Progenitor cell of endocrine pancreas (in vitro differentiated cells): ENCODE results near the gene FUT8. TPM values are rescaled to one million over a fixed set of nuclear protein-coding genes. Genes with fewer than 3 reads are reported as not detected.

ENCODE experiments used
- DNase-seq: peaks from one replicate; pipeline ENCODE4 v3.0.0; 2021; ENCODE audit warnings: low spot score; ENCODE audit not compliant: unreplicated experiment
- H3K27ac Mint-ChIP-seq: 2 replicates; pipeline ENCODE4 v1.8.0; 2021; ENCODE audit warnings: mild to moderate bottlenecking, moderate library complexity, mixed read lengths
- H3K27me3 Mint-ChIP-seq: 2 replicates; pipeline ENCODE4 v1.8.0; 2021; ENCODE audit warnings: mixed read lengths
- H3K36me3 Mint-ChIP-seq: 2 replicates; pipeline ENCODE4 v1.8.0; 2022; ENCODE audit warnings: mixed read lengths; ENCODE audit not compliant: insufficient read depth
- H3K4me1 Mint-ChIP-seq: 2 replicates; pipeline ENCODE4 v1.8.0; 2021; ENCODE audit warnings: low read depth, mixed read lengths
- H3K4me3 Mint-ChIP-seq: 2 replicates; pipeline ENCODE4 v1.8.0; 2021; ENCODE audit warnings: low read depth, mild to moderate bottlenecking, moderate library complexity, mixed read lengths
- H3K9me3 Mint-ChIP-seq: 2 replicates; pipeline ENCODE4 v1.8.0; 2021; ENCODE audit warnings: low read depth, mixed read lengths
- CTCF ChIP-seq: fragments of 200-600 bp; sonication (generic); IDR thresholded peaks from one replicate; pipeline ENCODE4 v1.5.0; 2021; ENCODE audit warnings: antibody characterized with exemption, mild to moderate bottlenecking; ENCODE audit not compliant: unreplicated experiment
- total RNA-seq: library from RNA; stranded (reverse); gene quantifications from 2 replicates; pipeline ENCODE4 v1.2.1, GENCODE V29; 2021

Gene FUT8
- total RNA-seq, 1 donor from 2014 or later, result 38.8 TPM

- no peak for DNase-seq
- no peak overlapping the region for H3K4me3 Mint-ChIP-seq
- H3K4me1 Mint-ChIP-seq, result peaks cover 3% of the 10 kb centered on the region
- H3K27me3 Mint-ChIP-seq, result no peaks in the 10 kb centered on the region
- no peak overlapping the region for H3K27ac Mint-ChIP-seq
- H3K36me3 Mint-ChIP-seq, result no peaks in the 10 kb centered on the region
- no peaks in the 10 kb centered on the region for H3K9me3 Mint-ChIP-seq
- TF ChIP-seq CTCF, result no peak
Observed at GRCh38 chr14:65750906-65751305, 338.4 kb downstream of the FUT8 start.

GRCh38 chr14:65751510-65751909, 339.0 kb downstream of the FUT8 start:
- Mint-ChIP-seq H3K9me3 (no peaks in the 10 kb centered on the region), H3K27ac (no peak overlapping the region), H3K4me1 (peaks cover 3% of the 10 kb centered on the region), H3K27me3 (no peaks in the 10 kb centered on the region), H3K4me3 (no peak overlapping the region), H3K36me3 (no peaks in the 10 kb centered on the region)
- DNase-seq, result no peak
- TF ChIP-seq CTCF, result no peak

GRCh38 chr14:65753061-65753460, 340.5 kb downstream of the FUT8 start:
- H3K9me3 Mint-ChIP-seq, result no peaks in the 10 kb centered on the region
- H3K4me3 Mint-ChIP-seq, result no peak overlapping the region
- no peaks in the 10 kb centered on the region for H3K27me3 Mint-ChIP-seq
- TF ChIP-seq CTCF, result no peak
- no peak for DNase-seq
- no peaks in the 10 kb centered on the region for H3K36me3 Mint-ChIP-seq
- peaks cover 3% of the 10 kb centered on the region for H3K4me1 Mint-ChIP-seq
- no peak overlapping the region for H3K27ac Mint-ChIP-seq

GRCh38 chr14:65755331-65755730, 342.8 kb downstream of the FUT8 start:
- peaks cover 3% of the 10 kb centered on the region for H3K9me3 Mint-ChIP-seq
- no peak for TF ChIP-seq CTCF
- no peak for DNase-seq
- no peaks in the 10 kb centered on the region for H3K36me3 Mint-ChIP-seq
- no peaks in the 10 kb centered on the region for H3K27me3 Mint-ChIP-seq
- H3K4me3 Mint-ChIP-seq, result no peak overlapping the region
- peaks cover 3% of the 10 kb centered on the region for H3K4me1 Mint-ChIP-seq
- no peak overlapping the region for H3K27ac Mint-ChIP-seq

- TF ChIP-seq CTCF, result no peak
- Mint-ChIP-seq H3K27me3 (no peaks in the 10 kb centered on the region), H3K36me3 (no peaks in the 10 kb centered on the region), H3K4me1 (no peaks in the 10 kb centered on the region), H3K27ac (no peak overlapping the region), H3K4me3 (no peak overlapping the region), H3K9me3 (peaks cover 7% of the 10 kb centered on the region)
- no peak for DNase-seq
Observed at GRCh38 chr14:65756880-65757279, 344.4 kb downstream of the FUT8 start.
